Superior temporal gyrus (tissue), 1 donor: ENCODE measurements around the gene SLIT3.
A peak's percentile ranks its signal among the peaks of the same experiment; 100 is the strongest.

Experiments used
- DNase-seq: peaks from one replicate; pipeline ENCODE4 v3.0.0-alpha.2; 2016; ENCODE audit errors: extremely low spot score

SLIT3 gene

GRCh38 chr5:168829922-168830417 lies 471.0 kb downstream of the SLIT3 start:
- DNase-seq = no peak

GRCh38 chr5:168829044-168829443 lies 471.9 kb downstream of the SLIT3 start:
- no peak for DNase-seq

- DNase-seq = no peak
Observed at GRCh38 chr5:168827636-168828035, 473.3 kb downstream of the SLIT3 start.

- peak; percentile 33 for DNase-seq
Observed at GRCh38 chr5:168826246-168826725, 474.7 kb downstream of the SLIT3 start.

- no peak for DNase-seq
Observed at GRCh38 chr5:168822745-168823281, 478.1 kb downstream of the SLIT3 start.

- DNase-seq = no peak
Observed at GRCh38 chr5:168822248-168822744, 478.6 kb downstream of the SLIT3 start.

GRCh38 chr5:168820874-168821273 lies 480.1 kb downstream of the SLIT3 start:
- DNase-seq = no peak

- no peak for DNase-seq
Observed at GRCh38 chr5:168819004-168819621, 481.8 kb downstream of the SLIT3 start.

GRCh38 chr5:168818558-168818957 lies 482.4 kb downstream of the SLIT3 start:
- no peak for DNase-seq

- no peak for DNase-seq
Observed at GRCh38 chr5:168817591-168817990, 483.3 kb downstream of the SLIT3 start.

- DNase-seq = no peak
Observed at GRCh38 chr5:168816661-168817060, 484.3 kb downstream of the SLIT3 start.

- DNase-seq = no peak
Observed at GRCh38 chr5:168813184-168813968, 487.6 kb downstream of the SLIT3 start.

- no peak for DNase-seq
Observed at GRCh38 chr5:168810641-168811040, 490.3 kb downstream of the SLIT3 start.

- DNase-seq = no peak
Observed at GRCh38 chr5:168809218-168809617, 491.7 kb downstream of the SLIT3 start.

GRCh38 chr5:168808051-168808616 lies 492.8 kb downstream of the SLIT3 start:
- DNase-seq = no peak

GRCh38 chr5:168807287-168807686 lies 493.7 kb downstream of the SLIT3 start:
- no peak for DNase-seq

- no peak for DNase-seq
Observed at GRCh38 chr5:168803541-168803940, 497.4 kb downstream of the SLIT3 start.

GRCh38 chr5:168802337-168802736 lies 498.6 kb downstream of the SLIT3 start:
- DNase-seq = peak; percentile 22

GRCh38 chr5:168801567-168801966 lies 499.4 kb downstream of the SLIT3 start:
- DNase-seq = peak; percentile 19

GRCh38 chr5:168800701-168801100 lies 500.2 kb downstream of the SLIT3 start:
- DNase-seq = no peak

GRCh38 chr5:168798065-168799023 lies 502.6 kb downstream of the SLIT3 start:
- DNase-seq = no peak
